ENCODE data around the gene CNR1. TPM values are rescaled to one million over a fixed set of nuclear protein-coding genes. Genes with fewer than 3 reads are reported as not detected.
"Not testable (repeated sequence)": the region's sequence is repeated elsewhere in the genome, so short reads cannot be mapped to it uniquely, and the experiment has no call there.

Gene CNR1
- 1.5 TPM for polyA plus RNA-seq (2013, experiment 1 of 2)
- polyA plus RNA-seq (2013, experiment 2 of 2): 2.9 TPM

DNA sequence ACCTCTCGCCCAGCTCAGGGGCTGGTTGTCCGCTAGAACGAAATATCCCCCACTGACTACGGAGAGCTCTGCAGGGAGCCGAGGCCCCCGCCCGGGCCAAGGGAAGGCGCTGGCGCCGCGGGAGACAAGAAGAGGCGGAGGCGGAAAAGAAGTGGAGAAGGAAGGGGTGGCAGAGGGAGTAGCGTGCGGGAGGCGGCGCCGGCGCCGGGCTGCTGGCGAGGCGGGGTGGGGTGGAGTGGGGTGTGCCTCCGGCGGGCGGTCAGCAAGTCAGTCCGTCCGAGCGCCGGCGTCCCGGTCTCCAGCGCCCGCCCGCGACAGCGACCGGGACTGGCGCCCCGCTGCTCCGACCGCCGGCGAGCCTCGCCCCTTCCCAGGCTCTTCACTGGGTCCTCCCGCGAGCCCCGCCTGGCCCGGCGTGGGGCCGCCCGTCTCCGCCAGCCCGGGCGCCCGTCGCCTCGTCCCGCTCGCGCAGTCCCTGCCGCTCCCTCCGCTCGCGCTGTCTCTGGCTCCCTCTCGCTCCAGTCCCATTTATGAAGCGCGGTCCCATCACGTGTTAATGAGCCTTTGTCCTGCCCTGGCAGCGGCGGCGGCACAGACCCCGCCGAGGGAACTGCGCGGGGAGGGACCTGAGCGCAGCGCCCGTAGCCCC, at the start of gene CNR1:
Gene CNR1 (minus strand): TSS at position 504 of the 649 bp plus-strand sequence. CDS start 21,073 bp downstream, outside the sequence.
- Histone ChIP-seq H3K9ac (ENCODE audit: low read depth, low read length) (peak within 1 kb of the TSS; percentile 74), H3K9me3 (ENCODE audit: insufficient read depth, low read depth, low read length) (no peaks in the 10 kb centered on the region), H3K27me3 (ENCODE audit: insufficient read depth, low read length) (peaks cover 77% of the 10 kb centered on the region), H3K4me3 (ENCODE audit: low read length) (peak within 1 kb of the TSS; percentile 71), H3K4me1 (ENCODE audit: insufficient read depth, low read length) (peaks cover 2% of the 10 kb centered on the region; the same call in 1 of the 2 replicates), H3K27ac (ENCODE audit: low read depth, low read length) (no peak within 1 kb of the TSS), H3K36me3 (ENCODE audit: insufficient read depth, low read length) (no peaks in the 10 kb centered on the region)
- WGBS: under 1% methylated on average over 78 of the region's 78 CpGs

DNA sequence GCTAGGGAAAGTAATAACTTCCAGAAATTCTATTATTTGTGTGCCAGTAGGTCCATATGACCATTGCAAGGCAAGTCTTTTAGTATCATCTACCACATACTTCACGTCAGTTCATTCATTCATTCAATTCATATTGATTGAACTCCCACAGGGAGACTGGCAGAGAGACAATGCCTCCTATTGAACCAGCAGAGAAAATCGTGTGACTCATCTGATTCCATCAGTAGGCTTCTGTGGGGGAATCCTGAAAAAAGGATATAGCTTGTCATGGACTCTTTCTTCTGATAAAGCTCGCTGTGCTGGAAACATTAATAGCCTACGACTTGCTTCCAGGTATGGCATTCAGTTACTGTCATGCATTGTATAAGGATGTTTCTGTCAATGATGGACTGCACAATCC, 45.3 kb upstream of the CNR1 start:
- Histone ChIP-seq H3K9me3 (ENCODE audit: insufficient read depth, low read depth, low read length) (no peaks in the 10 kb centered on the region), H3K36me3 (ENCODE audit: insufficient read depth, low read length) (no peaks in the 10 kb centered on the region), H3K4me1 (ENCODE audit: insufficient read depth, low read length) (peaks cover 20% of the 10 kb centered on the region), H3K27me3 (ENCODE audit: insufficient read depth, low read length) (no peaks in the 10 kb centered on the region), H3K4me3 (ENCODE audit: low read length) (no peak overlapping the region), H3K9ac (ENCODE audit: low read depth, low read length) (no peak overlapping the region), H3K27ac (ENCODE audit: low read depth, low read length) (no peak overlapping the region)
- 59% methylated on average over 4 of the region's 4 CpGs for WGBS

DNA sequence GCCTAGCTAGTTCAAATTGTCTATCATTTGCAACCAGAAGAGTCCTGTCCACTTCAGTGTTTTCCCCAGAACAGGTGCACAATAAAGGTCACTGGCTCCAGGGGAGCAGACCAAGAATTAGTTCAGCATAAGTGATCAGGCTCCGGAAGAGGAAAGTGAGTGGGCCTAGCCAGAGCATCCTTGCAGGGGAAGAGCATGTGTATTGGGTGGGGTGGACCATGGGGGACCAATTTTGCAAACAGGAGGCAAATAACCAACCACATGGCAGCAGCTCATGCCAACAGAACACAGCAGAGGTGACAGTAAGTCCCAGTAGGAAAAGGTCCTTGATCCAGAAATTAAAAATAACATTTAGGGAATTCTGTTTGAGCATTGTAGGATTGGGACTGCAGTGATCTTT, 43.2 kb upstream of the CNR1 start:
- 86% methylated on average over 1 of the region's 1 CpG for WGBS
- no peak overlapping the region for H3K9ac ChIP-seq (ENCODE audit: low read depth, low read length)
- H3K4me3 ChIP-seq (ENCODE audit: low read length): no peak overlapping the region
- H3K27ac ChIP-seq (ENCODE audit: low read depth, low read length): no peak overlapping the region
- H3K36me3 ChIP-seq (ENCODE audit: insufficient read depth, low read length): no peaks in the 10 kb centered on the region
- peaks cover 14% of the 10 kb centered on the region for H3K4me1 ChIP-seq (ENCODE audit: insufficient read depth, low read length)
- H3K27me3 ChIP-seq (ENCODE audit: insufficient read depth, low read length): no peaks in the 10 kb centered on the region
- no peaks in the 10 kb centered on the region for H3K9me3 ChIP-seq (ENCODE audit: insufficient read depth, low read depth, low read length)

DNA sequence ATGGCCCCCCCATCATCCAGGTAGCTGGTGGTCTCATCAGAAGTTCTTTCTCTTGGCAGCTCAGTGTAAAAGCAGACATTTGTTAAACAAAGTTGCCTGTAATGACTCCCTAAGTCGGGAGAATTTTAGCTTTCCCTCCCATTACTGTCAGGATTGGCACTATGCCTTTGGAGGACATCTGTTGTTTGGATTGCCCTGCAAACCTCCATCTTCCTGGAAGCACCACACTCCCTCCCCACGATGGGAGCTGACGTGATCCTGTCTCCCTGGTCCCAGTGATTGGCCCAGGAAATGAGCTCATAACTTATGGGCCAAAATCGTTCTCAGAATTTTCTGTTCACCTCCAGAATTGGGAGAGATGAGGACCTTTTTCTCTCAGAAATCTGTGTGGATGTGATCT, 42.6 kb upstream of the CNR1 start:
- 86% methylated on average over 4 of the region's 4 CpGs for WGBS
- Histone ChIP-seq H3K27me3 (ENCODE audit: insufficient read depth, low read length) (no peaks in the 10 kb centered on the region), H3K36me3 (ENCODE audit: insufficient read depth, low read length) (no peaks in the 10 kb centered on the region), H3K9me3 (ENCODE audit: insufficient read depth, low read depth, low read length) (peaks cover 3% of the 10 kb centered on the region; the same call in 1 of the 2 replicates), H3K27ac (ENCODE audit: low read depth, low read length) (no peak overlapping the region), H3K4me1 (ENCODE audit: insufficient read depth, low read length) (peaks cover 14% of the 10 kb centered on the region), H3K9ac (ENCODE audit: low read depth, low read length) (no peak overlapping the region), H3K4me3 (ENCODE audit: low read length) (no peak overlapping the region)

DNA sequence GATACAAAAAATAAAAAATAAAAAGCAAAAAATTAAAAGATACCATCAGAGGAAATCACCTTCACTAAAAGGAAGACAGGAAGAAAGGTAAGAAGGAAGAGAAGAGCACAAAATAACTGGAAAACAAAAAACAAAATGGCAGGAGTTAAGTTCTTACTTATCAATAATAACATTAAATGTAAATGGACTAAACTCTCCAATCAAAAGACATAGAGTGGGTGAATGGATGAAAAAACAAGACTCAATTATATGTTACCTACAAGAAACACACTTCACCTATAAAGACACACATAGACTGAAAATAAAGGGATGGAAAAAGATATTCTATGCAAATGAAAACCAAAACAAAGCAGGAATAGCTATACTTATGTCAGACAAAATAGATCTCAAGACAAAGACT, 35.6 kb upstream of the CNR1 start:
- not testable (repeated sequence) for H3K4me3 ChIP-seq (ENCODE audit: low read length); H3K9ac ChIP-seq (ENCODE audit: low read depth, low read length); H3K36me3 ChIP-seq (ENCODE audit: insufficient read depth, low read length); H3K27ac ChIP-seq (ENCODE audit: low read depth, low read length); H3K27me3 ChIP-seq (ENCODE audit: insufficient read depth, low read length)
- Histone ChIP-seq H3K4me1 (ENCODE audit: insufficient read depth, low read length) (peaks cover 10% of the 10 kb centered on the region; the same call in 1 of the 2 replicates), H3K9me3 (ENCODE audit: insufficient read depth, low read depth, low read length) (peaks cover 16% of the 10 kb centered on the region; the same call in 1 of the 2 replicates)

DNA sequence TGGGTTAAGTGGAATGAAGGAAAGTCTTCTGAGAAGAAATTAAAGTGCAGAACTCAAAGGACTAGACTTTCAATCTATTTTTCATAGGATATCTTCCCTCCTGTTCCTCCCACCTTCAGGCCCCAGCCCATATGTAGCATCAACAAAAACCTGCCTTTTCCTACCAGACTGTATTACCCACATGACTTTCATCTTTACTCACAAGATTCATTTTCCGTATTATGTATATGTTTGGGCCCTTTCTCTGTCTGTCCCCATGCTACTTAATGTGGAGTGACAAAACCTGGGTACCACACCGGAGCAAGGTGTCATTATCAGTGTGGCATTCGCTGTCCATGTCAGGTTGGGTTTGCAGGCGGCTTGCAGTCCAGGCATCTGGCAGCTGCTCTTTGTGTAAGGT, 18.8 kb upstream of the CNR1 start:
- 96% methylated on average over 4 of the region's 4 CpGs for WGBS
- Histone ChIP-seq H3K9ac (ENCODE audit: low read depth, low read length) (no peak overlapping the region), H3K9me3 (ENCODE audit: insufficient read depth, low read depth, low read length) (no peaks in the 10 kb centered on the region), H3K27ac (ENCODE audit: low read depth, low read length) (no peak overlapping the region), H3K27me3 (ENCODE audit: insufficient read depth, low read length) (no peaks in the 10 kb centered on the region), H3K4me3 (ENCODE audit: low read length) (no peak overlapping the region), H3K36me3 (ENCODE audit: insufficient read depth, low read length) (no peaks in the 10 kb centered on the region), H3K4me1 (ENCODE audit: insufficient read depth, low read length) (peaks cover 12% of the 10 kb centered on the region)

DNA sequence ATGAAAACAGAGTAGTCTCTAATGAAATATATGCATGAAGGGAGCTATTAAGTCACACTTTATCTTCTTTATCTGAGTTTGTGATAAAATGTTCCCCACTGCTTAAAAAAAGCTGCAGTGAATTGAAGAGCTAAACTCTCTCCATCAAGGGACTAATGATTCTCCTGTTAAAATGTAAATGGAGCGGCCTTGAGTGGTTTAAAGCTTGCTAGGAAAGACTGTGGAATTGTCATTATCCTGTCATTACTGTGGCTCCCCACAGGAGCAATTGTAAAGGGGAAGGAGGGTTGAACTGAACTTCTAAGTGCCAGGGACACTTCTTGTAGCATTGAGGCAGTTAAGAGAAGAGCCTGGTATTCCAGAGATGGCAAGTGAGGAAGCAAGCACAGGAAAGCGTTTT, 17.3 kb upstream of the CNR1 start:
- Histone ChIP-seq H3K9ac (ENCODE audit: low read depth, low read length) (no peak overlapping the region), H3K36me3 (ENCODE audit: insufficient read depth, low read length) (no peaks in the 10 kb centered on the region), H3K27me3 (ENCODE audit: insufficient read depth, low read length) (no peaks in the 10 kb centered on the region), H3K27ac (ENCODE audit: low read depth, low read length) (no peak overlapping the region), H3K4me1 (ENCODE audit: insufficient read depth, low read length) (peaks cover 21% of the 10 kb centered on the region), H3K4me3 (ENCODE audit: low read length) (no peak overlapping the region), H3K9me3 (ENCODE audit: insufficient read depth, low read depth, low read length) (no peaks in the 10 kb centered on the region)
- 53% methylated on average over 2 of the region's 2 CpGs for WGBS

DNA sequence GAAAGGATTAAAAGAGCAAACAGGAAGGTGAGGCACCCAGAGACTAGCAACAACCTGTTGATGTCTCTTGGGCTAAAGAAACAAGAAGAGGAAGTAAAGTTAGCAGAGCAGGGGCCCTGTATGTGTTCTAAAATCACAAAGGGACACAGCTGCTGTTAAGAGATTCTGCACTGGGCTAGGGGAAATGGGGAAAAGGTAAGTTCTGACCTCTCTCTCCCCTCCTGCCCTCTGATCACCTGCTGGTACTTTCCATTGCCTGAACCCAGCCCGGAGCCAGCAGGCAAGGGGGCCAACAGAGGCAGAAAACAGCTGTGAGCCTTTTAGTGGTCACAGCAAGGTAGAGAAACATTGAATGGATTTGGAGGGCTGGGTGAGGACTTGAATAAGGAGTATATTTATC, 13.5 kb upstream of the CNR1 start:
- H3K27ac ChIP-seq (ENCODE audit: low read depth, low read length): no peak overlapping the region; the same call in 1 of the 2 replicates
- H3K4me3 ChIP-seq (ENCODE audit: low read length): no peak overlapping the region
- H3K27me3 ChIP-seq (ENCODE audit: insufficient read depth, low read length): no peaks in the 10 kb centered on the region
- no peak overlapping the region for H3K9ac ChIP-seq (ENCODE audit: low read depth, low read length)
- no peaks in the 10 kb centered on the region for H3K36me3 ChIP-seq (ENCODE audit: insufficient read depth, low read length)
- H3K9me3 ChIP-seq (ENCODE audit: insufficient read depth, low read depth, low read length): no peaks in the 10 kb centered on the region
- 20% methylated on average over 1 of the region's 1 CpG for WGBS
- H3K4me1 ChIP-seq (ENCODE audit: insufficient read depth, low read length): peaks cover 29% of the 10 kb centered on the region

DNA sequence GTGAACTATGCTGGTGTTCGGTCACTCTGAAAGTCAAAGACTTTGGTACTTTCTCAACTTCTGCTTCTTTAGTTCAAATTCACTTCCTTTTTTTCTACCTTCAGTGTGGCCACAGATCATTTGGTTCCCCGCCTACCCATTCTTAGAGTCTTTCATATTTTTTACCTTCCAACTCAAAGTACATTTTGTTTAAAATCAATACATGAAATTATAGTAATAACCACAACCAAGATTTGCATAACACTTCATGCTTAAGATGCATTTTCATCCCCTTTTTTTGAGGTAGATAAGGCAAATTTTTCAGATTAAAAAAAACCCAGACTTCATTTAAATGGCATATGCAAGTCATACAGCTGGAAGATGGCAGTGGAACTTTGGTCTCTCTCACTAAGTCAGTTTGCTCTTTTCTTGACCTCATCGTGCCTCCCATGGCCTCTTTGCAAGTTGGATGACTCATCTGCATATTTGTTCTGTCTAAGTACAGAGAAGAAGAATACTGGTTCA, 11.9 kb upstream of the CNR1 start:
- Histone ChIP-seq H3K4me3 (ENCODE audit: low read length) (no peak overlapping the region), H3K9me3 (ENCODE audit: insufficient read depth, low read depth, low read length) (no peaks in the 10 kb centered on the region), H3K27me3 (ENCODE audit: insufficient read depth, low read length) (no peaks in the 10 kb centered on the region), H3K27ac (ENCODE audit: low read depth, low read length) (no peak overlapping the region), H3K9ac (ENCODE audit: low read depth, low read length) (no peak overlapping the region), H3K4me1 (ENCODE audit: insufficient read depth, low read length) (peaks cover 26% of the 10 kb centered on the region), H3K36me3 (ENCODE audit: insufficient read depth, low read length) (no peaks in the 10 kb centered on the region)
- 76% methylated on average over 3 of the region's 3 CpGs for WGBS

DNA sequence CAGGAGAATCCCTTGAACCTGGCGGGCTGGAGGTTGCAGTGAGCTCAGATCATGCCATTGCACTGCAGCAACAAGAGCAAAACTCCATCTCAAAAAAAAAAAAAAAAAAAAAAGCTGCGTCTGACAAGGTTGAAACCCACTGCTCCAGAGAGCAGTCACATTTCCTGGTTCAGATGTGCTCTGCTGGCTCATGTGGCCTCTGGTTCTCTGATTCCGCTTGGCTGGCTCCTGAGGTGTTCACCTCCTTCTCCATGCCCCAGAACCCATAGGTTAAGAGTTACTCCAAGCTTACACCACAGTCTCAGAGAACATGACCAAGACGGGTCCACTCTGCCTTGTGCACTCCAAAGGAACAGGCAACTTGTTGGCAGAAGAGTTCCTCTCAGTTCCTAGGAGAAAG, 8.8 kb upstream of the CNR1 start:
- peaks cover 7% of the 10 kb centered on the region for H3K27me3 ChIP-seq (ENCODE audit: insufficient read depth, low read length)
- no peaks in the 10 kb centered on the region for H3K36me3 ChIP-seq (ENCODE audit: insufficient read depth, low read length)
- no peaks in the 10 kb centered on the region for H3K9me3 ChIP-seq (ENCODE audit: insufficient read depth, low read depth, low read length)
- H3K4me3 ChIP-seq (ENCODE audit: low read length): no peak overlapping the region
- 93% methylated on average over 4 of the region's 4 CpGs for whole genome bisulfite sequencing
- peaks cover 22% of the 10 kb centered on the region for H3K4me1 ChIP-seq (ENCODE audit: insufficient read depth, low read length)
- H3K27ac ChIP-seq (ENCODE audit: low read depth, low read length): no peak overlapping the region
- H3K9ac ChIP-seq (ENCODE audit: low read depth, low read length): no peak overlapping the region

DNA sequence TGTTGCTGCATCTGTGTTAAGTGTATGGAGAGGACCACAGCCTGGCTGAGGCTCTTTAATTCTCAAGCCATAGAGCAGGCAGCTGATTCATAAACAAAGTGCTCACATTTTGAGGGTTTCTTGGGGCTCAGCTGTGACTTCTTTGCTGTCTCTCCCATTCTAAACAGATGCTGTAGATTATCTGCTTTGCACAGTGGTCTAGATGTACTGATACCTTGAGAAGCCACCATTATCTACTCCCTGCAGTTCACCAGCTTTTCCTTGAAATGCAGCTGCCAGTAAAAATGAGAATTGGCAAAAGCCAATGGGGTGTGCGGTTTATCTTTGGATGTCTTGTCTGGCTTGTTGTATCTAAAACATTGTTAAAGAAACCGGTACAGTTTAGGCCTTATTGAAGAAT, 5.2 kb upstream of the CNR1 start:
- Histone ChIP-seq H3K27me3 (ENCODE audit: insufficient read depth, low read length) (peaks cover 43% of the 10 kb centered on the region), H3K36me3 (ENCODE audit: insufficient read depth, low read length) (no peaks in the 10 kb centered on the region), H3K4me1 (ENCODE audit: insufficient read depth, low read length) (peaks cover 8% of the 10 kb centered on the region; the same call in 1 of the 2 replicates), H3K4me3 (ENCODE audit: low read length) (no peak overlapping the region), H3K9ac (ENCODE audit: low read depth, low read length) (no peak overlapping the region), H3K9me3 (ENCODE audit: insufficient read depth, low read depth, low read length) (no peaks in the 10 kb centered on the region), H3K27ac (ENCODE audit: low read depth, low read length) (no peak overlapping the region)
- 94% methylated on average over 2 of the region's 2 CpGs for WGBS
